SK-N-MC (cell line): Measurements from ENCODE around the gene H2BK1.

Experiments used
- DNase-seq: peaks from one replicate; pipeline ENCODE4 v3.0.0-alpha.2; 2011; ENCODE audit warnings: low read depth, low spot score
- H3K27ac ChIP-seq: fragments of 200-600 bp; sonication (generic); 2 replicates; pipeline ENCODE4 v1.5.1; 2016; ENCODE audit warnings: mixed run types
- H3K36me3 ChIP-seq: fragments of 200-600 bp; sonication (generic); 2 replicates; pipeline ENCODE4 v1.6.1; 2017; ENCODE audit warnings: antibody characterized with exemption, low read length, mixed read lengths; ENCODE audit not compliant: insufficient read depth
- H3K4me3 ChIP-seq: fragments of 200-600 bp; sonication (generic); 2 replicates; pipeline ENCODE4 v1.5.1; 2016
- H3K9ac ChIP-seq: fragments of 200-600 bp; sonication (generic); 2 replicates; pipeline ENCODE4 v1.8.0; 2017; ENCODE audit warnings: mixed run types, mixed read lengths; ENCODE audit not compliant: insufficient read length
- H3K9me3 ChIP-seq: fragments of 200-600 bp; sonication (generic); 2 replicates; pipeline ENCODE4 v1.6.1; 2017; ENCODE audit warnings: low read depth, mild to moderate bottlenecking, antibody characterized with exemption, low read length, moderate library complexity, mixed read lengths
- EZH2 ChIP-seq: fragments of 200-600 bp; sonication (generic); IDR thresholded peaks from one replicate; pipeline ENCODE4 v1.6.1; 2017; ENCODE audit warnings: antibody characterized with exemption
- FOXP2 ChIP-seq: optimal IDR thresholded peaks from 2 replicates; pipeline ENCODE3; 2011; ENCODE audit warnings: mild to moderate bottlenecking, moderate library complexity; ENCODE audit not compliant: insufficient read depth; ENCODE audit errors: extremely low read length, control extremely low read depth
- POLR2AphosphoS5 ChIP-seq: IDR thresholded peaks from 2 replicates; pipeline ENCODE4 v1.6.1; 2012; ENCODE audit warnings: mild to moderate bottlenecking, low read depth, low read length, borderline replicate concordance

Gene H2BK1

DNA sequence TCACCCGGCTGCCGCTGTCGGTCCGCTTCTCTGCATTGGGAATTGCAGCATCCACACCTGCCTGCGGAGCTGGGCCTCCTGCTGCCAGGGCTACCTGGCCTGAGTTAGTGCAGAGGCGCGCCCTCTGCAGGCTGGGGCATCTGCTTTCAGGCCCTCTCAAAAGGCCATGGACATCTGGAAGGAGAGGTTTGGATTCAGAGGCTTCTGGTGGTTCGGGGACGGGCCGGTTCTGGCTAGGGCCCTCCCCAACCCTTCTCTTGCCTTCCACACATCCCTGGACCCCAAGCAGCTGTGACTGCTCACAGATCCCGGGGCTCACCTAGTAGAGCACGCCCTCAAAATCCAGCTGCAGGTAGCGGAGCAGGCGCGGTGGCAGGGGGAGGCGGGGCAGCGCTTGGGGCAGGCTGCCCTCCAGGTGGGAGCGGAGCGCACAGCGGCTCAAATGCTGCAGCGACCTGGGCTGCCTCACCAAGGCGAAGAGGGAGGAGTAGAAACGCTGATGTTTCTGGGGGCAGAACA, 34.4 kb downstream of the H2BK1 start:
- Histone ChIP-seq H3K9me3 (no peaks in the 10 kb centered on the region), H3K36me3 (no peaks in the 10 kb centered on the region), H3K9ac (no peak overlapping the region), H3K27ac (no peak overlapping the region), H3K4me3 (no peak overlapping the region)
- DNase-seq = no peak
- no peak for TF ChIP-seq POLR2AphosphoS5
- no peak for TF ChIP-seq FOXP2
- TF ChIP-seq EZH2 = no peak

DNA sequence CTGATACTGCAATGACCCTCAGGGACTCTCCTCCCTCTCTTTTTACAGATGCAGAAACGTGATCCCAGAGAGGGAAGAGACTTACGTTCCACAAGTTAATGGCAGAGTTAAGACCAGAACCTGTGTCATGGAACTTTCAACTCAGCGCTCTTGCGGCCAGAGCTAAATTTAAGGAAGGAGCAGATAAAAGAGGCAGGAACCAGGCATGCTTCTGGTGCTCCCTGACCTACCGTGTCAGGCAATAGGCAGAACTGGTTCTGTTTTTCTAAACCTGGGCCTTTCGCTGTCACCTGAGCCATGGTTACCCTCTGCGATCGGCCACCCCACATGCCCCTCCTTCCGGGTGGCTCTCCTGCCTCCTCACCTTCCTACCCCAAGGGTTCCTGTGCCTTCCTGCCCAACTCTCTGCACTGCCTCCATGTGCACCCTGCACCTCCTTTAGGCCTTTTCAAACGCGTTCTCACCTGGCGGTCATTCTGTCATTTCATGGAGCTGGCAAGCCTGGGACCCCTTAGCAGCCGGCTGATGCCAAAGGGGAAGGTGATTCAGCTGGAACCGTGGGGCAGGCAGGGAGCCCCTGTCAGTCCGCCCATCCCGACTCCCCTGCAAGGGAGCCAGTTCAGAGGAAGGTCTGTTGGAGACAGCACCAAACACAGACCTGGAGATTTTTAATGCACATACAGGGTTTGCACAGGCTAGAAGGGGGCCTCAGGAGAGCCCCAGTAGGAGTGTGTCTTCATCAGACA, 35.1 kb downstream of the H2BK1 start:
- no peaks in the 10 kb centered on the region for H3K36me3 ChIP-seq
- no peak overlapping the region for H3K27ac ChIP-seq
- DNase-seq = no peak
- TF ChIP-seq FOXP2 = no peak
- TF ChIP-seq POLR2AphosphoS5 = no peak
- no peak for TF ChIP-seq EZH2
- no peak overlapping the region for H3K4me3 ChIP-seq
- H3K9me3 ChIP-seq = no peaks in the 10 kb centered on the region
- no peak overlapping the region for H3K9ac ChIP-seq

DNA sequence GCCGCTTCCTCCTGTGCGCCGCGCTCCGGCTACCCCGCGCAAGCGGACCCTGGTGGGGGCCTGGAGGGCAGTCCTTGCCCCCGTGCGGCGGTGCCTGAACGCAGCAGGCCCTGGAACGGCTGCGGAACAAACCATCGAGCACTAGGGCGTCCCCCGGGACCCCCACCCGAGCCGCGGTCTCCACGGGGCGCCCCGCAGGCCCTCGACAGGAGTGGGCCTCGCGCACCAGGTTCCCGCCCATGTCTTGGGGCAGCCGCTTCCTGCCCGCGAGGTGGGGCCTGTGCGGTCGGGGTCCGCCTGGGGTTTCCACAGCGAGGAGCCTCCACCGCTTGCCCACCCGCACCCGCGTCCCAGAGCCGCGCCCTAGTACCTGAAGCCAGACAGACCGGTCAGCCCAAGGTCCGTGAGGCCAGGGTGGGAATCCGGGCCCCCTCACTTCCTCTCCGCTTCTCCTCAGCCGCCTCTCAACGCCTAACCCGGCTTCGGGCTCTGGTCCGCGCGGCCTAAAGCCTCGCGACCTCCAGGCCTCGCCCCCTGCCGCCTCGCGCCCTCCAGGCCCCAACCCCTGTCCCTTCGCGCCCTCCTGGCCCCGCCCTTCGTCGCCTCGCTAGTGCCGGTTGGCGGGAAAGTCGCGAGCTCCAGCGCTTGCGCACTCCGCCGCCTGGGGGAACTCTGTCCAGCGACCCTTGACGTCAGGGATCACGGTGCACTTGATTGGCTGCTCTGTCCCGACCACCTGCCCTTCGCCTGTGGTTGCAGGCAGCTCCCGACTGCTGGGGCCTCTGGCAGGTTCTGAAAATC, 35.8 kb downstream of the H2BK1 start:
- no peak for DNase-seq
- no peak for TF ChIP-seq FOXP2
- TF ChIP-seq EZH2 = no peak
- TF ChIP-seq POLR2AphosphoS5 = no peak

DNA sequence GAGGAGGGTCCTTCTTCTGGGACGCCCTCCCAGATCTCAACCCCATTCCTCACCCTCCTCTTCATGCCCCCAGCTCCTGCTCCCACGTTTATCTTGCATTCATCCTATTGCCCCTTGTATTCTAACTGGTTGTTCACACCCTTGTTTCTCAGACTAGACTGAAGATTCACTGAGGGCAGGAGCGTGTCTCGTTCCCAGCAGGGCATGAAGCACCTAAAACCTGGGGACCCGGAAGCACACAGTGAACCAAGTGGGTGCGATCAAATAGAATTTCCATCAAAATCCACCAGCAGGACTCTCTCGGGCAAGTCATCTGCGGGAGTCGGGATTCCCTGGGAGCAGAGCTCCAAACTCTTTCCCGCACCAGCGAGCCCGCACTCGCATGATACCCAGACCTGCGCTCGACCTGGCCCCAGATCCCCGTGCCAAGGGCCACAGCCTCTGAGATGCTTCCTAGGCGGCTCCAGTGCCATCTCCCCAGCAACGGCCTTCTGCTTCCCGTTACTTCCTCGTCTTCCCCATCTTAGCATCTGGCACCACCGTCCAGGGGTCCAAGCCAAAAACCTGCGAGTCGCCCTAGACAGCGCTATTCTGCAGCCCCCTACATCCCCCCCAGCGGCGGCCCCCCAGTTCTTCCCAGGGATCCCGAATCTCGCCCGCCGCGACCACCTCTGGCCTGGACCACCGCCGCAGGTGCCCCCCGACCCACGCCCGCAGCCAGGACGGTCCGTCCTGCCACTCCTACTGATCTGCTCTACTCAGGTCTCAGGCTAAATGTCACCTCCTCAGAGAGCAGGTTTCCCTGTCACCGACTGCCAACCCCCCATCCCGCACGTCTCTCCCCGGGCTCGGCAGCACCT, 36.7 kb downstream of the H2BK1 start:
- no peak for DNase-seq
- no peaks in the 10 kb centered on the region for H3K36me3 ChIP-seq
- TF ChIP-seq POLR2AphosphoS5 = no peak
- no peak for TF ChIP-seq EZH2
- no peak for TF ChIP-seq FOXP2

More for the DNA sequence above, 35.8 kb downstream of the H2BK1 start:
- no peak overlapping the region for H3K27ac ChIP-seq
- H3K9ac ChIP-seq = no peak overlapping the region
- H3K4me3 ChIP-seq = no peak overlapping the region
- no peaks in the 10 kb centered on the region for H3K36me3 ChIP-seq
- no peaks in the 10 kb centered on the region for H3K9me3 ChIP-seq

DNA sequence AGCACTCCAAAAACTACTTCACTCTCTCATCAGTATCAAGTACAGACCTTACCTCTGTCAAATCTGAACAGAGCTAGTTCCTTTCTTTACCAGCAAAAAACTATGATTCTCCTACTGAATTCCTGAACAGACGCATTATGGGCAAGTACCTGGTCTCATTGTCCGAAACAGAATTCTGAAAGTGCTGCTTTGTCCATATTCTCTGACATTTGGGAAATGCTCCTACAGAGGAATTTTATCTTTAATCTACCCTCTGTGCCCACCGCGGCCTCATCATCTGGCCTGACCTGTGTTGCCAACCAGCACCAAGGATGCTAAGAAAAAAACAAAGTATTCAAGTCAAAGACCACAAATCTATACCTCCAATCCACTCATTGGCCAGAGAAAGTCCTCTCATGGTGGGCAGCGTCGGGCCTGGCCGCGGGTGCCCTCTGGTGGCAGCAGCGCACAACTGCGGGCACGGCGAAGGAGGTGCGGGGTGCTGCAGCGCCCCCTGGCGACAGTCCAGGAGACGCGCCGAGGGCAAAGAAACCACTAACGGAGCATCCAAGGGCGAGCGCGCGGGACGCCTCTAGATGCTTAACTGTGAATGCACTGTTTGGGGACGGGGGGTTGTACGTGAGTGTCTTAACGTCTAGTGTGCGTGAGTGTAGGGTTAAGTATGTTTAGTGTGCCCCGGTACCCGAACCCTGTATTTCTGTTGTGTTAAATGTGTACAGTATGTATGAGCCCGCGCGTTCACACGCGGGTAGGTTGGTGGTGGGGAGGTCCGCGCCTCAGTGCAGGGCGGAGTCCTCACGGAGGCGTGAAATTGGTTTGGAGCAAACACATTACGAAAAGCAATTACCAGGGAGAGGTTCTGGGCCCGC, 37.8 kb downstream of the H2BK1 start:
- DNase-seq = no peak
- TF ChIP-seq POLR2AphosphoS5 (no peak), FOXP2 (no peak), EZH2 (no peak)

More for the DNA sequence above, 36.7 kb downstream of the H2BK1 start:
- H3K4me3 ChIP-seq = no peak overlapping the region
- H3K9me3 ChIP-seq = no peaks in the 10 kb centered on the region
- no peak overlapping the region for H3K27ac ChIP-seq
- H3K9ac ChIP-seq = no peak overlapping the region

DNA sequence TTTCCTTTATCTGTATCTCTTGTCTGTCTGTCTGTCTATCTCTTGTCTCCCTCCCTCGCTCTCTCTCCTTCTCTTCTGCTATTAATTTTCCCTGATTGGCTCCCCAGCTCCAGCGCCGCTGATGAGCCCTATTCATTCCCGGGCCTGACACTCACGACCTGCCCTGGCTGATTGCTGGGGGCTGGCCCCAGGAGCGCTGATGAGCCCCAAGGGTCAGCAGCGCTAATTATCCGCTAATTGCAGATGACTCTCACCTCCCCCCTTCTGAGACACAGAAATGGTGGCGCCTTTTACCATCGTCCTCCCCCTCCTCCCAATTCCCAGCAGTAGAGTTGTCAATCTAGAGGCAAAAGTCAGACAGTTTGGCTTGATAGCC, 41.5 kb downstream of the H2BK1 start:
- no peaks in the 10 kb centered on the region for H3K36me3 ChIP-seq
- H3K9me3 ChIP-seq = no peaks in the 10 kb centered on the region
- TF ChIP-seq POLR2AphosphoS5 = no peak
- no peak for TF ChIP-seq FOXP2
- TF ChIP-seq EZH2 = no peak
- DNase-seq = no peak
- no peak overlapping the region for H3K4me3 ChIP-seq
- H3K9ac ChIP-seq = no peak overlapping the region
- H3K27ac ChIP-seq = no peak overlapping the region

More for the DNA sequence above, 37.8 kb downstream of the H2BK1 start:
- Histone ChIP-seq H3K27ac (no peak overlapping the region), H3K4me3 (no peak overlapping the region), H3K9ac (no peak overlapping the region), H3K9me3 (no peaks in the 10 kb centered on the region), H3K36me3 (no peaks in the 10 kb centered on the region)

DNA sequence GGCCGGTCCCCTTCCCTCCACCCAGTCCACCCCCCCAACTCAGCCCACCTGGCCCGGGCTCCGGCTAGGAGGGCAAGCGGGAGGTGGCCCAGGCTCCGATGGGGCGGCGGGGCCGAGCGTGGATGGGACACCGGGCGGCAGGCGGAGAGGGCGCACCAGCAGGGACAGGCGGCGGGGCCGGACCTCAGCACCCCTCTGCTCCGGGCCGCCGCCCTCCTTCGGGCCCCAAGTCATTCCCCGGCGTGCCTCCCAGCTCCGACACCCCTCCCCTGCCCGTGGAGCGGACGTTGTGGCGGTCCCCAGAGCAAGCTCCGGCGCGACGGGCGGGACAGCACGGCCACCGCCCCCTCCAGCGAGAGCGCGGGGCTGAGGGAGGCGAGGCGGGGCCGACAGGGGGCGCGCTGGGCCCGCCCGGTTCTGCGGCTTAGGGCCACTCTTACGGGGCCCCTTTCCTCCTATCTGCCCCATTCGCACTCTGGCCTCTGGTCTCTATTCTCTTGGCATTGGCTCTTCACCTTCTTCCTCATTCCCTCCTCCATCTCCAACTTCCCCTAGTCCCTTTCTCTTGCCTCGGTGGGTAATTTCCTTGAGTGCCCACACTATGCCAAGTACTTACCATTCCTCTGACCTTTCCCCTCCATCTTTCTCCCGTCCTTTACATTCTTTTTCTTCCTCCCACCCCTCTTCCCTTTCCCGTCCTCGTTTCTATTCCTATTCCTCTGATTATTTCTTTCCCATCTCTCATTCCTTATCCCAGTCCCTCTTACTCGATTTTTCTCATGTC, 42.1 kb downstream of the H2BK1 start:
- H3K9ac ChIP-seq = no peak overlapping the region
- TF ChIP-seq FOXP2 (no peak), EZH2 (no peak), POLR2AphosphoS5 (no peak)
- H3K36me3 ChIP-seq = no peaks in the 10 kb centered on the region
- no peak overlapping the region for H3K27ac ChIP-seq
- no peaks in the 10 kb centered on the region for H3K9me3 ChIP-seq
- peak overlapping the region; percentile 70 for H3K4me3 ChIP-seq
- DNase-seq = no peak
